Measurements from ENCODE around the gene MYL6. TPM values are rescaled to one million over a fixed set of nuclear protein-coding genes. Genes with fewer than 3 reads are reported as not detected.

MYL6 gene
- total RNA-seq, 2 donors from 2014 or later = 1,641 to 1,922 TPM

GRCh38 chr12:56160193-56160763 lies 2.1 kb downstream of the MYL6 start:
- Histone ChIP-seq H3K4me3 (peak overlapping the region; percentile 76), H3K27me3 (no peaks in the 10 kb centered on the region), H3K9me3 (no peaks in the 10 kb centered on the region), H3K27ac (peak overlapping the region; percentile 96), H3K36me3 (peaks cover 16% of the 10 kb centered on the region), H3K9ac (ENCODE audit: low read depth in 2 of 2, low read length in 2 of 2) (peak overlapping the region; percentile 93 to 100), H3K4me1 (peaks cover 8% of the 10 kb centered on the region)
- intact Hi-C loops (cut with DNase I) = loop anchor here (5.0 kb wide), 1 partner anchor 33 kb away; the partner anchor contains the start of gene ESYT1
- DNase-seq = no peak
- TF ChIP-seq CTCF (IDR thresholded peaks at IDR 0.05) = no peak

GRCh38 chr12:56160894-56161689 lies 2.9 kb downstream of the MYL6 start:
- peaks cover 17% of the 10 kb centered on the region for H3K36me3 ChIP-seq
- H3K27ac ChIP-seq = peak overlapping the region; percentile 96
- peak overlapping the region; percentile 93 to 100 for H3K9ac ChIP-seq (ENCODE audit: low read depth in 2 of 2, low read length in 2 of 2)
- intact Hi-C loops (cut with DNase I) = loop anchor here (5.0 kb wide), 1 partner anchor 34 kb away; the partner anchor contains the start of gene ESYT1
- H3K4me1 ChIP-seq = peaks cover 8% of the 10 kb centered on the region
- H3K27me3 ChIP-seq = no peaks in the 10 kb centered on the region
- no peaks in the 10 kb centered on the region for H3K9me3 ChIP-seq
- no peak for DNase-seq
- H3K4me3 ChIP-seq = peak overlapping the region; percentile 76
- no peak for TF ChIP-seq CTCF (IDR thresholded peaks at IDR 0.05)

GRCh38 chr12:56161690-56162351 lies 3.7 kb downstream of the MYL6 start:
- Histone ChIP-seq H3K9me3 (no peaks in the 10 kb centered on the region), H3K4me1 (peaks cover 7% of the 10 kb centered on the region), H3K27me3 (no peaks in the 10 kb centered on the region), H3K36me3 (peaks cover 17% of the 10 kb centered on the region), H3K9ac (ENCODE audit: low read depth in 2 of 2, low read length in 2 of 2) (peak overlapping the region in 1 of 2 donors; percentile 100), H3K4me3 (no peak overlapping the region), H3K27ac (peak overlapping the region; percentile 96)
- no peak for TF ChIP-seq CTCF (IDR thresholded peaks at IDR 0.05)
- no peak for DNase-seq
- intact Hi-C loops (cut with DNase I) = loop anchor here (5.0 kb wide), 1 partner anchor 35 kb away; the partner anchor contains the start of gene ESYT1

- Histone ChIP-seq H3K27ac (no peak overlapping the region), H3K4me1 (peaks cover 5% of the 10 kb centered on the region), H3K9me3 (no peaks in the 10 kb centered on the region), H3K4me3 (no peak overlapping the region), H3K27me3 (no peaks in the 10 kb centered on the region), H3K9ac (ENCODE audit: low read depth in 2 of 2, low read length in 2 of 2) (no peak overlapping the region), H3K36me3 (peaks cover 17% of the 10 kb centered on the region)
- TF ChIP-seq CTCF (IDR thresholded peaks at IDR 0.05) = no peak
- intact Hi-C loops (cut with DNase I) = loop anchor here (5.0 kb wide), 1 partner anchor 35 kb away; the partner anchor contains the start of gene ESYT1
- no peak for DNase-seq
Measured at GRCh38 chr12:56162468-56163290, 4.5 kb downstream of the MYL6 start.

Data from colonic mucosa (tissue), 4 donors.